AG09309 (cell line): ENCODE measurements around the gene BPIFB2.

Experiments
- DNase-seq: peaks from one replicate; pipeline ENCODE4 v3.0.0-alpha.2; 2010; ENCODE audit warnings: low read depth
- H3K4me3 ChIP-seq: 2 replicates; pipeline ENCODE4 v1.5.1; 2011; ENCODE audit warnings: mild to moderate bottlenecking, low read depth, low read length, moderate library complexity; ENCODE audit not compliant: control insufficient read depth
- TF ChIP-seq, protein P1 (sequence below): IDR thresholded peaks from 2 replicates; pipeline ENCODE4 v1.5.1; 2011; ENCODE audit warnings: mild to moderate bottlenecking, low read depth, low read length, inconsistent platforms; ENCODE audit not compliant: insufficient read depth, control insufficient read depth; ENCODE audit errors: missing control alignments

Gene BPIFB2

DNA sequence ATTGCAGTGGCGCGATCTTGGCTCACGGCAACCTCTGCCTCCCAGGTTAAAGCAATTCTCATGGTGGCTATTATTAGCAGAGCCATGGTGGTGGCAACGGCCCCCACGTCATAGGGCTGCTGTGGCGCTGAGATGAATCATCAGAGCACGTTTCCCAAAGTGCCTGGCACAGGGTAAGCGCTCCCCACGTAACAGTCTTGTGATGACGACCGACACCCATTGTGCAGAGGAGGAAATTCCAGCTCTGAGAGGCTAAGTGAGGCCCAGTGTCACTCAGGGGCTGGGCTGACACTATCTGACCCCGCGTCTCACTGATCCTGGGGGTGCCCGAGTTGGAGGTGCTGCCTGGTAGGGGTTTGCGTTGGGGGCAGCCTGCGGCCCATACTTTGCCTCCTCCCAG lies 19.5 kb upstream of the BPIFB2 start:
- no peak for DNase-seq
- H3K4me3 ChIP-seq = no peak overlapping the region
- TF ChIP-seq, protein P1, sequence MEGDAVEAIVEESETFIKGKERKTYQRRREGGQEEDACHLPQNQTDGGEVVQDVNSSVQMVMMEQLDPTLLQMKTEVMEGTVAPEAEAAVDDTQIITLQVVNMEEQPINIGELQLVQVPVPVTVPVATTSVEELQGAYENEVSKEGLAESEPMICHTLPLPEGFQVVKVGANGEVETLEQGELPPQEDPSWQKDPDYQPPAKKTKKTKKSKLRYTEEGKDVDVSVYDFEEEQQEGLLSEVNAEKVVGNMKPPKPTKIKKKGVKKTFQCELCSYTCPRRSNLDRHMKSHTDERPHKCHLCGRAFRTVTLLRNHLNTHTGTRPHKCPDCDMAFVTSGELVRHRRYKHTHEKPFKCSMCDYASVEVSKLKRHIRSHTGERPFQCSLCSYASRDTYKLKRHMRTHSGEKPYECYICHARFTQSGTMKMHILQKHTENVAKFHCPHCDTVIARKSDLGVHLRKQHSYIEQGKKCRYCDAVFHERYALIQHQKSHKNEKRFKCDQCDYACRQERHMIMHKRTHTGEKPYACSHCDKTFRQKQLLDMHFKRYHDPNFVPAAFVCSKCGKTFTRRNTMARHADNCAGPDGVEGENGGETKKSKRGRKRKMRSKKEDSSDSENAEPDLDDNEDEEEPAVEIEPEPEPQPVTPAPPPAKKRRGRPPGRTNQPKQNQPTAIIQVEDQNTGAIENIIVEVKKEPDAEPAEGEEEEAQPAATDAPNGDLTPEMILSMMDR = no peak

- H3K4me3 ChIP-seq = no peak overlapping the region
- DNase-seq = no peak
- TF ChIP-seq, protein P1 = no peak
Measured at GRCh38 chr20:32989507-32990283, 17.8 kb upstream of the BPIFB2 start.

DNA sequence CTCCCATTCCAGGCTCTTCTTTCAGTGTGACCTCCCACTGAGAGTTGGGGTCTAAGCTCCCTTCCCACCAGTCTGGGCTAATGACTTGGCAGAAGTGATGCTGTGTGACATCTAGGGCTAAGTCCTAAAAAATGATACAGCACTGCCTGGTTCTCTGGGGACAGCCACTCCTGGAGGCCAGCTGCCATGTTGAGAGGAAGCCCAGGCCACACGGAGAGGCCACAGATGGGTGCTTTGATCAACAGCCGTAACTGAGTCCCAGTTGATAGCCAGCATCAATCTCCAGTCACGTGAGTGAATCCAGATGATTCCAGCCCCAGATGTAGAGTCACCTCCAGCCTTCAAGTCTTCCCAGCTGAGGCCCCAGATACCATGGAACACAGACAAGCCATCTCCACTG lies 17.1 kb upstream of the BPIFB2 start:
- H3K4me3 ChIP-seq = no peak overlapping the region
- TF ChIP-seq, protein P1 = no peak
- no peak for DNase-seq

DNA sequence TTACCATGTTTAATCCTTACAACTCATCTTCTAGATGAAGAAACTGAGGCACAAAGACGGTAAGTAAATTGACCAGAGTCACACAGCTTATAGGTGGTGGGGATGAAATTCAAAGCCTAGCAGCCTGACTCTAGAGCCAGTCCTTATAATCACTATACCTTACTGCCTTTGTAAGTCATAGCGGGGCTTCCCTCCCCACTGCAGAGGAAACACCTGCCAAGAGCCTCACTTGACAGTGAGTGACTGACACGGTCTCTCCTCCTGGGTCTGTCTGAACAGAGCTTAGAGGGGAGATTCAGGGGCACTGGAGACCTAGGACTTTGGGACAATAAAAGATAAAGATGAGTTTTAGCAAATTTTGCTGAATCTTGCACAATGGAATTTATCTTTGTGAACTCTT lies 16.1 kb upstream of the BPIFB2 start:
- H3K4me3 ChIP-seq = no peak overlapping the region
- DNase-seq = no peak
- TF ChIP-seq, protein P1 = no peak

DNA sequence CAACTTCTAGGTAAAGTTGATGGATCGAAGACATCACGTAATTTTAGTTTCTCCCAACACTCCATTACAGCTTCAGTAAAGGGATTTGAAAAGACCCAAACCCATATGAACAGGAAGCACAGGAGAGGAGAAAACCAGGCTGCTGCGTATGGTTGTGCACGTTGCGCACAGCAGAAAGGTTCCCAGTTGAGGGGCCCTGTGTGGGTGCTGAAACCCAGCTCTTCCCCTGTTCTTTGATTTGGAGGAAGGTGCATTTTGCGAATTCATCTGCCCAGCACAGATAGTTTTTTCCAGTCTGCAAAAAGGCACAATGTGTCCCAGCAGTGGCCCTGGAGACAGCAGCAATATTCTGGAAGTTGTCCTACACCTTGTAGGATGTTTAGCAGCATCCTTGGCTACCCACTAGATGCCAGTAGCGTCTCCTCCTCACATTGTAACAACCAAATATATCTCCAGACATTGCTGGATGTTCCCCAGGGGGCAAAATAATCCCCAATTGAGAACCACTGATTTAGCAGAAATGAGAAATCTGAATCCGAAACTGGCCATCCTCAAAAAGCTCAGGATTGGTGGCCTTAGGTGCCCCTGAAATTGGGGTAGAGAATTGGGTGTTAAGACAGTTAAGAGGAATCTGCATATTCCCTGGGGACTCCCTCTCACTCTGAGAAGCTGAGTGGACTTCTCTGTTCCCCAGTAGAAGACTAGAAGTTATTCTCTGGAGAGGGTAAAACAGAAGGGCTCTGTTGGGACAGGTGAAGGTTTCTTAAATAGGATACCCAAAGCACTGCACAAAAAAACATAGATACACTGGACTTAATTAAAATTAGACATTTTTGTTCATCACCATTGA lies 15.5 kb upstream of the BPIFB2 start:
- no peak for DNase-seq
- no peak overlapping the region for H3K4me3 ChIP-seq
- TF ChIP-seq, protein P1 = no peak

GRCh38 chr20:32993496-32994050 lies 13.9 kb upstream of the BPIFB2 start:
- no peak for DNase-seq
- no peak overlapping the region for H3K4me3 ChIP-seq
- TF ChIP-seq, protein P1 = no peak
